GM18909 (cell line): Measurements from ENCODE around the gene ARHGDIA.

ENCODE experiments used
- ATAC-seq: cut with Tn5 transposase; IDR thresholded peaks from one replicate; pipeline ENCODE4 v1.9.1; 2021; ENCODE audit warnings: mild to moderate bottlenecking; ENCODE audit not compliant: unreplicated experiment, poor library complexity

The ARHGDIA gene

DNA sequence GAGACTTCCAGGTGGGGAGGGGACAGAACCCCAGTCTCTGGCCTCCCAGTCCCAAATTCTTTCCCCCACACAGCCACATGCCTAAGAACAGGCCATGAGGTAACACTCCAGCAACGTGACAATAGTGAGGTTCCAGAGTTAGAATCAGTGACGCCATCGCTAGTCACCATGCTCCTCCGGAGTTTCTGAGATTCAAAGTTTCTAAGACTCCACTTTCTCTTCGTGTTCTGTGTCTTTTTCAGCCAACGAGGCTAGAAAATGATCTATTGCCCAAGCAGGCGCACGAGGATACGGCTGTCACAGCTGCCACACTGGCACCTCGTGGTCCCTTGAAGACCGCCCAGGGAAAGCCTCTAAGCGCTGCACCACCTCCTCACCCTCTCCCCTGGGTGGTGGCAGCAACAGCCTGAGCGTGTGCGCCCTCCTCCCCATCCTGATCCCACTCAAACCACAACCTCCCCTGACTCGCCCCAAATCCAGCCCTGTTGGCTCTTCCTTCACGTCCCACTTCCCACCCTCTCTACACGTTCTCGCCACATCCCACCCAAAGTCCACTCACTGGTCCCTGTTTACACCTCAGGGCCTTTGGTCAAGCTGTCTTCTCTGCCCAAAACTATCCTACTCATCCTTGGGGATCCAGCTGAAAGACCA, 39.1 kb downstream of the ARHGDIA start:
- peak; percentile 4 for ATAC-seq

DNA sequence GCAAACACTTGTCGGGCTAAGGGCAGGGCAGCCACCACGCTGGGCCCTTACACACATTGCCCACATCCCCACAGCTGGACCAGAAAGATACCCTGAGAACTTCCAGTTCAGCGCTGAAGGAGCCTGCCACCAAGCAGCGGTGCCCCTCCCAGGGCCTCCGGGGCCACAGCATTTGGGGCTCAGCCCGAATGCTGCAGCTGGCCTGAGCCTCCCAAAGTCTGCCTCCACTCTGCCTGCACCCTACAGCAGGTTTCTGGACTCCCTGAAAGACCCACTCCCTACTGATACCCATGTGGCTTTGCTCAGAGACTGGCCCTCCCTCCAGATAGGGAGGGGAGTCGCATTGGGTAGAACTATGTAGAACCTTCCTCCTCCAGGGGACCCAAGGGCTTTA, 39.6 kb downstream of the ARHGDIA start:
- ATAC-seq: no peak

GRCh38 chr17:81829858-81830257, 41.3 kb downstream of the ARHGDIA start:
- no peak for ATAC-seq

GRCh38 chr17:81828656-81829055, 42.5 kb downstream of the ARHGDIA start:
- ATAC-seq: no peak

GRCh38 chr17:81825841-81826466, 45.2 kb downstream of the ARHGDIA start:
- no peak for ATAC-seq

DNA sequence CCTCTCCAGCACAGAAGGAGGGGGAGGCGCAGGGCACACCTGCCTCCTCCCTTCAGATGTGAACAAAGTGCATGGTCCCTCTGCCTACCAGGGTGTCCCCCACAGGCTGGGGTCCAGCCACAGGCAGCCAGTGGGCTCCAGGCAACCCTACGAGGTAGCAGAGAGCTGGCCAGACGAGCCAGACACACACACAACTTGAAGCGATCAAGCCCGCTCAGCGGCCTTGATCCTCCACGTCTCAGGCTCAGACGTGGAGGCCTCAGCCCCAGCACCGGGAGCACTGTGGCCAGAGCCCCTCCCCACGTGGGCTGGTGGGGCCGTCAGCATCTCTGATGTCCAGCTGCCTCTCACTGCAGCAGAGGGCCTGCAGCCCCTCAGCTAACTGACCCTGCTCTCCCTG, 46.5 kb downstream of the ARHGDIA start:
- ATAC-seq: no peak

- ATAC-seq: no peak
Observed at GRCh38 chr17:81823820-81824550, 47.2 kb downstream of the ARHGDIA start.

DNA sequence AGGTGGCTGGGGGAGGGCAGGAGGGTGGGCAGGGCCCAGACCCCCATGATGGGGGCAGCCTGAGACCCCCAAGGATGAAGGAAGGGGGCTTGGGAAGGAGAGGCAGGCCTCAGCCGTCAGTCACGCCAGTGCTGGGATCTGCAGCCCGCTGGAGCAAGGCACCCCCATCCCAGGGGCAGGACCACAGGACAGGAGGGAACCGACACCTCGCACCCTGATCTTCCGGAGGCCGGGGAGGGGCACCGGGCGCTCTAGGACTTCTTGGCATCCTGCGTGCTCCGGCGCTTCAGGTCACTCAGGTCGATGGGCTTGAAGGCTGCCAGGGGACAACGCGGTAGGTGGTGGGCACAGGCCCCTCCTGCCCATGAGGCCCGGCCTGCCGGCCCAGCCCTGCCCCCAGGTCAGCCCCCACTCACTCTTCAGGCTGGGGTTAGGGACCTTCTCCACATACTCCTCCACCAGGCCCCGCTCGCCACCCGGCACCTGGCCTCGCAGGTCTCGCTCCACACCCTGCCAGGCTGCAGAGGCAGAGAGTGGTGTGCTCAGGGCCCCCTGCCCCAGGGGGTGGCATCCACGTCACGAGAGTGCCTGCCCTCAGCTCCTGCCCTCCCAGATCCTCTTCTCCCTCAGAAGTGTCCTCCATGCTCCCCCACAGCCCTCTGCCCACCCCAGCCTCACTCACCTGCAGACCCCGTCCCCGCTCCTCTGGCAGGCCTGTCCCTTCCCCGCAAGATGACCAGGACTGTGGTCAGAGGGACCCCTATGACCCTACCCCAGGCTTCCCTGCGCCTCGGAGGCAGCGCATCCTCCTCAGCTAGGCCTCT, 47.9 kb downstream of the ARHGDIA start:
- ATAC-seq: no peak

DNA sequence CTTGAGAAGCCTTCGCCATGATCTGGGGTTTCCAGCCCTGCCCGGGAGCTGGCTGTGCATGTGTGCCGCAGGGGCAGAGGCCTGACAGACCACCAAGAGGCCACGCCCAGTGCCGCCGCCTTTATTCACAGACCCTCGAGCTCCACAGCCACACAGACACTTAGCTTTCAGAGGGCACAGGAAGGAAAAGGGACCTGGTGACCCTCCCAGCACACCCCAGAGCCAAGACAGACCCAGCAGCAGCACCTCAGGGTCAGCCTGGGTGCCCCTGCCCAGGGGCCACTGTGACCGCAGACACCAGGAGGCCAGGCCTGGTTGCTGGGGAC, 48.9 kb downstream of the ARHGDIA start:
- no peak for ATAC-seq

DNA sequence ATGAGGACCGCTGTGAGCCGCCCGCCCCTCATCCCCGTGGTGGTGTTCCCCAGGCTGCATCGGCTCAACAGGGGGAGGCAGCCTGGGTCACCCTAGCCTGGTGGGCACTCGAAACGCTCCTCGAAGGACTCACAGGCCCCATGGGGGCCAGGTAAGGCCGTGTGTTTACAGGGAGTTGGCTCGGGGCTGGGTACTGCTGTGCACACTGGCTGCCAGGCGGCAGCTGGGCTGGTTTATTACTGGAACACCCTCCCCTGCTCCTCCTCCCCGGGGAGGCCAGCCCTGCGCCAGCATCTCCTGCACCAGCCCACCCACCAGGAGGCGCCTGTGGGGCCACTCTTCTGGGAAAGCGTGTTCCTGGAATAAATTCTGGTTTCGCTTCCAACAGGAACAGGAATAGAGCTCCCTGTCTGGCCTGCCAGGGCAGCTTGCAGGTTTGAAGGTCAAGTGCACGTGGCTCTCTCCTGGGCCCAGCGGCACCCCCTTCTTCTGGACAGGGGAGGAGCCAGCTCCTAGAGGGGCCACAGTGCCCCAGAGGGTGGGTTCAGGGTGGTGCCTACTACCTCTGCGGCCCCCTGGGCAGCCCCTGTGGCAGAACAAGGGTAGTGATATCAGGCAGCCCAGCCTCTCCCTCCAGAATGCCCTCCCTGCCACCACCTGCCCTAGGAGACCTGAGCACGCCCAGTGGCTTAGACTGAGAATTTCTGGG, 49.4 kb downstream of the ARHGDIA start:
- no peak for ATAC-seq

DNA sequence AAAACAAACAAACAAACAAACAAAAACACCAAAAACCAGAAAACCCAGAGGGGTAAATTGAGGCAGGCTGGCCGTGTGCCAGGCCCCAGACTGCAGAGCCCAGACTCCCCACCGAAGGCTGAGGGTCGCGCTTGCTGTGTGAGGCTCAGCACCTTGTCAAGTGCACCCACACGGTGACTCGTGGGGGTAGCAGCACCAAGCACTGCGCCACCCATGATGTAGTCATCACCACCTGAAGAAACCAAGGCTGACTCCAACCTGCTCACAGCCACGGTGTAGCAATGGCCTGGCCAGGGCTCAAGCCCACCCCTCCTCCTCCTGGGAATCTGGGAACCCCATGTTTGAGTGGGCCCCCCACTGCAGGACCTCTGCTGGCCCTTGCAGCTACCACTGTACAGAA, 50.0 kb downstream of the ARHGDIA start:
- no peak for ATAC-seq

DNA sequence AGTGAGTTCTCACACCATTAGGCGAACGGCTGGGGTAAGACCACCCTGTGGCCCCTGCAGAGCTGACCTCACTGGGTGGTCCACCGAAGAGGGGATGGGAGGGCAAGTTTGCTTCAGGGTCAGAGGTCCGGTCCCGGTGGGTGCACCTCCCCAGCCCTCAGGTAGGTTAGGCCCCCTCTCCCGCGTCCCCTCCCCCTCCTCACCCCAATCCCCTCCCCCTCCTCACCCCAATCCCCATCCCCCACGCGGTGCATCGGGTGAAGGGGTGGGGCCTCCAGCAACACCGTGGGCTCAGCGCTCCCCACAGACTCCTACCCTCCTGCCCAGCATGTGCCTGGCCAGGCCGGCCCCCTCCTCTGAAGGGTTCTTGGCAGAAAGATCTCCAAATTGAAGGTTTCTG, 51.4 kb downstream of the ARHGDIA start:
- ATAC-seq: no peak

DNA sequence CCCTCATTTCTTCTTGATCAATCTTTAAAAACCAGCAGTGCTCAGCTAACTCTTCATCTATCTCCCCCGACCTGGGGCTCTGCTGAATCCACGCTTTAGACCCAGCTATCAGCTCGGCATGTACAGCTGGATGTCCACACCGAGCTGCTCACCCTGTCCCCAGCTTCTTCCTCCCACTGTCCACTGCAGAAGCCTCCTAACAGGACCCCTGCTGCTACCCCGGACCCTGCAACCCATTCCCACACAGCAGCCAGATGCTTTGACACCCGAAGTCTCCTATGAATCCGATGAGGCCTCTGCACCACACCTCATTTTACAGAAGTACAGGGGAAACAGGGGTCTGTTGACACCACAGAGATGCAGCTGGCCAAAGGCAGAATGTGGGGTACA, 53.4 kb downstream of the ARHGDIA start:
- ATAC-seq: no peak
